ENCODE data around the gene CEP41.
A peak's percentile ranks its signal among the peaks of the same experiment; 100 is the strongest.
"Not testable (repeated sequence)": the region's sequence is repeated elsewhere in the genome, so short reads cannot be mapped to it uniquely, and the experiment has no call there.

Gene CEP41

DNA sequence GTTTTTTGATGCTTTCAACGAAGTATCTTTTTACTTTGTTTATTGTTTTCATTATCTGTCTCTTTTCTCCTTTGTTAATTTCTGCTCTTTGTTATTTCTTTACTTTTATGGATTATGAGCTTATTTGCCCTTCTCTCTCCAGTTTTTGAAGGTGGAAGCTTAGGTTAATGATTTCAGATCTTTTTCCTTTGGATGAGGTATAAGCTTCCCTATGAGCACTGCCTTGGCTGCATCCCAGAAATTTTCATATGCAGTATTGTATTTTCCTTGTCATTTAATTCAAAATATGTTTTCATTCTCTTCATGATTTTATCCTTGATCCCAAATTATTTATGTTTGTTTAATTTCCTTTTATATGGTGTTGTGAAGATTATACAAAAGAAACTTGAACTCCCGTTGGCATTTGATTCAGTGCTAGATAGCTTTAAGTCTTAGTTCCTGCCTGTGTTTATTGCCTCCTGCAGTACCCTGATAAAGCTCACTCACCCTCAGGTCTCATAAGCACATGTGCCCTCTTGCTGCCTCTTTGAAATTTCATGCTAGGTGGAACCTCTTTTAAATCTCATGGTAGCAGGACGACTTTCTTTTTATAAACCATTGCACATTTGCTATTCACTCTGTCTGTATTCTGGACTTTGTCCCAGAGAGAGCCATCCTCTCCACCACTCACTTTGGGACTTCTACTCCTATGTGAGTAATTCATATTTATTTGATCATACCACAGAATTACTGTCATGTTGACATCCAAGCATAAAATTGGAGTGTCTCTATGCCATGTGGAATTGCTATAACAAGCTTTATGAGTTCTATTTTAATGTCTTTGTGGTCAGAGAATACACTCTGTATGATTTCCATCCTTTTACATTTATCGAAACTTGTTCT is 23.0 kb upstream of the CEP41 start:
- no peak for DNase-seq

- no peak for DNase-seq
Observed at GRCh38 chr7:130461272-130461671, 20.5 kb upstream of the CEP41 start.

DNA sequence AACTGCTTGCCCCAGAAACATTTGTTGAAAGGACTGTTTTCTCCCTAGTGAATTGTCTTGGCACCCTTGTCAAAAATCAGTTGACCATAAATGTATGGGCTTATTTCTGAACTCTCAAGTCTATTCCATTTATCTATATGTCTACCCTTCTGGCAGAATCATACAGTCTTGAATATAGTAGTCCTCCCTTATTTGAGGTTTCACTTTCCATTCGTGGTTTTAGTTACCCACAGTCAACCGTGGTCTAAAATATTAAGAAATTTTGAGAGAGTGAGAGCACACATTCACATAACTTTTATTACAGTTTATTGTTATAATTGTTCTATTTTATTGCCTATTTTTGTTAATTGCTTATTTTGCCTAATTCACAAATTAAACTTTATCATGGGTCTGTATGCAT is 17.4 kb upstream of the CEP41 start:
- DNase-seq = no peak

GRCh38 chr7:130454959-130455358 is 14.1 kb upstream of the CEP41 start:
- DNase-seq = peak in 12 of 56 donors; percentile 1 to 45 (median 12)

GRCh38 chr7:130452951-130453350 is 12.1 kb upstream of the CEP41 start:
- no peak for DNase-seq

DNA sequence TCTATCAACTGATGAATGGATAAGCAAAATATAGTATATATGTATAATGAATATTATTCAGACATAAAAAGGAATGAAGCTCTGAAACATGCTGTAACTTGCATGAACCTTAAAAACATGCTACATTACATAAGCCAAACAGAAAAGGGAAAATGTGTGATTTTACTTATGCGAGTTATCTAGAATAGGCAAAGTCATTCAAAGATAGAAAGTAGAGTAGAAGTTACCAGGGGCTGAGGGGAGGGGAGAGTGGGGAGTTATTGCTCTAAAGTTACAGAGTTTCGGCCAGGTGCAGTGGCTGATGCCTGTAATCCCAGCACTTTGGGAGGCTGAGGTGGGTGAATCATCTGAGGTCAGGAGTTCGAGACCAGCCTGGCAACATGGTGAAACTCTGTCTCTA is 10.5 kb upstream of the CEP41 start:
- DNase-seq = not testable (repeated sequence)

- no peak for DNase-seq
Observed at GRCh38 chr7:130446259-130446658, 5.4 kb upstream of the CEP41 start.

DNA sequence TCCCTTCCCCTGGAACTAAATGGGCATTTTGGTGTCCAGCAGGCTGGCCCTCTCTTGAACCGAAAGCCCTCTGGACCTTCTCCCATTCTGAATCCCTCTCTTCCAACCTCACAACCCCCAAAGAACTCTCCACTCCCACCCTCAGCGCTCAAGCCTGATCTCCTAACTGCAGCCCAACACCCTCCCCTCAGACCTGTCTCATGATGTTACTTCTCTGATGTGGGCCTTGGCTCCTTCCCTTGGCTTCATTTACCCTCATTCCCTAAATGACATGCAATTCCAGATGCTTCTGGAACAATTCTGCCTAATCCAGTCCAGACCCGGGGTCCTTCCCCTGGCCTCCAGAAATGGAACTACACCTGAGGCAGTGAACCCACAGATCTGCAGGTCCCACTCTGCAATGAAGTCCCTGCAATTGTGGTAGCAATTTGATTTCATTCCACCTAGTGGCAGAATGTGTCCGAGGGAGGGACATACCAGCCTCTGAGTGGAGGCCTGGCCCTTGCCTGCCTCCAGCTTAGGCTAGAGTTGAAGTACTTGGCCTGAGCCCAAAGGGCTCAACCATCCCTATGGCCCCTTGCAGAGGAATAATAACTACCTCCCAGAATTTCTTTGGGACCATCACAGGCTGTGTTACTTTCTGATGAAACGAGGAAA is 4.1 kb upstream of the CEP41 start:
- no peak for DNase-seq

DNA sequence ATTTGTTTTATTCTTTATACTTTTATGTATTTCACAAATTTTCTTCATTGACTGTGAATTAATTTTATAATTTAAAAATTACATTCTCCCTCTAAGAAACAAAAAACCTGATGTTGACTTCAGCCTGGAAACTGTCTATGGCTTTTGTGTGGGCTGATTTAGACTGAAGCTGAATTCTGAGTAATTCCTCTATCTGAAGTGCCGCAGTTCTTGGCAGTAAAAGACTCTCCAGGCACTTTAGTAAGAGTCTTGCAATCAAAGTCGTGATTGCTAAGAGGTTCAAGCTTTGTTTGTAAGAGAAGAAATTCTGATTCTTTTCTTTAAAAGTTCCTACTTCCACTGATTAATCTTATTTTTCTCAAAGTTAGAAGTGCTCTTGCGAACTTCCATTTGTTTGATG is 3.4 kb upstream of the CEP41 start:
- peak in 3 of 56 donors; percentile 6 to 22 (median 13) for DNase-seq

DNA sequence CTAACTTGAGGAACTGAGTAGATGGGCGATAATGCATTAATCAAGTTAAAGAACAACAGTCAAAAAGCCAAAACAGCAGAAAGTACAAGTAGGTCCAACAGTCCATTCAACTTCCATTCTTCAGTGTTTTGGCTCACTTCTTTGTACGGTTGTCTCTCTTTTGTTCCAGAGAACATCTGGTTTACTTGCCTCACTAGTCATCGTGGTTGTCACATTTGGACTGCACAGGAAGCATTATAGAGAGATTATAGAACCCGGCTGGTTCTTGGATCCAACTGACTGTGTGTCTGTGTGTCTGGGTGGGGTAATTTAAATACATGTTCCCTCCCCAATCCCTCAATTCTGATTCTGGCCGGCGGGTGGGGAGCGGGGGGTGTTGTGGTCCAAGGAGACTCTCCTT is 1.8 kb upstream of the CEP41 start:
- DNase-seq = no peak

DNA sequence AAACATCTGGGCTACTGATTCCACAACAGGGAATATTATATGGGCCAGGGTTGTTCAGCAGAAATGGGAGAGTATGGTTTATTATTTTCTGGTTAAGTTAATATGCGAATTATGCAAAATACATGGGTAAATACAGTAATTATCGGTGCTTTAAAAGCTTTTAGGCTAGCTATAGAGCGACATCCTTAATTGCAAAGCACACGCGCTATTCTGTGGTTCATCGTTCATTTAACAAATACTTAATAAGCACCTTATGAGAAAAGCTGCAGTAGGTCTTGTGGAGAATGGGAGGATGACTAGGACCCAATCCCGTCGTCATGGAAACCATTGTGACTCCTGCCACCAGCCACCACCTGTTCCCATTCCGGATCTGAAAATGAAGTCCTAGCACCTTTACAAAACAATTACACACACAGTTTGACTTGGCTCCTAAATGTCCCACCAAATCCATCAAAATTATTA is 623 bp upstream of the CEP41 start:
- DNase-seq = peak in 16 of 56 donors; percentile 3 to 66 (median 23)

DNA sequence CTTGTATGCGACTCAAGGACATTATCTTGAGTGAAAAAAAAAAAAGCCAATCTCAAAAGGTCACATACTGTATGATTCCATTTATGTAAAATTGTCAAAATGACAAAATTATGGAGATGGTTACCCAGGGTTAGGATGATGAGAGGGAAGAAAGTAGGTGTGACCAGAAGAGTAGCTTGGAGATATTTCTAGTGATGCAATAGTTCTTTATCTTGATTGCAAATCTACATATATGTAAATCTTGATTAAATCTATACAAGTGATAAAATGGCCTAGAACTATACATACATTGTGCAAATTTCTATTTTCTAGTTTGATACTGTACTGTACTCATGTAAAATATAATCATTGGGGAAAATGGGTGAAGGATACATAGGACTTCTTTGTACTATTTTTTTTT is 4.6 kb downstream of the CEP41 start:
- DNase-seq = no peak

GRCh38 chr7:130435311-130435854 is 5.4 kb downstream of the CEP41 start:
- DNase-seq = no peak

GRCh38 chr7:130433301-130433700 is 7.5 kb downstream of the CEP41 start:
- DNase-seq = no peak

GRCh38 chr7:130432886-130433285 is 7.9 kb downstream of the CEP41 start:
- DNase-seq = no peak

DNA sequence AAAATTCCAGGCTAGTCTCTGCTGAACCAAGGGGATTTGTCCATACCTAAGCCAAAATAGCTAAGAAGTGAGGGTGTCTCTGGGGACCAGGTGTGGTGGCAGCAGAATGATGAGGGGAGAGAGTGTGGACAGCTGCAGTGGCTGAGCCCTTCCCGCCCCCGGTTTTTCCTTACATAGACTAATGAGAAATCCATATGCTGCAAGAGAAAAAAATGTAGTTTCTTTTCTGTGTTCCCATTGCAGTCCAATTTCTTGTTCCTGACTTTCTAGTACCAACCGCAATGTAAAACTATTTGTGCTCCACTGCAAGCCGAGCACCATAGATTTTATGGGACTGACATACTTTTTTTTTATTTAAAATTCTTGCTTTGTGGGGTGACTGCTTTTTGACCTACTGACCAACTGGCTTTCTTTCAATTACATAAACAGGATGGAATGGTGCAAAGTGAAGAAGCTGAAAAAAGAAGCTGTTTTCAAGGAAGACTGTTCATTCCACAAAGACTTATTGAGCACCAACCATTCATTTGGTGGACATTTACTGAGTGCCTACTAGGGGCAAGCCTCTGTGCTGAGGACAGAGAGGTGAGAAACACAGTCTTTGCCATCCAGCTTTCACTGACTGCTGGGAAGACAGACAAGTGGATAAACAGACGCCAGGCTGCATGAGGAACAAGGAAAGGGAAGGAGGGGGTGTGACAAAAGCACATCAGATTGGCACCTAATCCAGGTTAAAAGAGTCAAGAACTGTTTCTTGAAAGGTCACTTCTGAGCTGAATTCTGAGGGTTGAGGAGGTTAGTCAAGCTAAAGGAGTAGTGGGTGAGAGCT is 9.8 kb downstream of the CEP41 start:
- DNase-seq = no peak

DNA sequence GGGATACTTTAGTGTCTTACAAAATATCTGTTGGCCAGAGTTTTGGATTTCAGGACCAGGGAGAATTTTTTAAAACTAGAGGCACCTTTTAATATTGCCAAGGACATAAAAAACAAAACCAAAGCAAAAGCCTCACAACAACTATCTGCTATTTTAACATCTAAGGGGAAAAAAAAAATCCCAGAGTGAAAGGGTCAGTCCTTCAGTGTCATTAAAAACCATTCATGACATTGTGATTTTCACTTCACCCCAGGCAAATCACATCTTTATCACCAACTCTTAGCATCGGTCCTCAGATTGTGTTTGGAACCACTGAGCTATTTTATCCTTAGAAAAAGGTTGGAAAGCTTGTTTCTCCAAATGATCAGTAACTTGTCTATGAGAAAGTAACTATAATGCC is 10.7 kb downstream of the CEP41 start:
- no peak for DNase-seq

DNA sequence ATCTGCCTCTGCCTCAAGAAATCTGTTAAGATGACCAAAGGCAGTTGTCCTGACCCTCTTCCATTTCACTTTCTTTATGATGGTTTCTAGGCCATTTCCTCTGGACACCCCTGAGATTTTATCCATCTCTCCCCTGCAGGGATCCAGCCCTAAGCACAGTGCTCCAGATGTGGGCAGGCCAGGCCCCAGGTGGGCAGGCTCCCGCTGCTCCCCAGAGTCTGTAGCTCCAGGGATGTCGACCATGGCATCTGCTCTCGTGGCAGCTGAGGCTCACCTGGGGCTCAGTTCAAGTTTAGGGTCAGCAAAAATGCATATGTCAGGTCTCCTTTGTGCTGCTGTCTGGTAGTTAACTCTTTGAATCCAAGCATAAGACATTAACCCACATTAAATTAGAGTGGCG is 11.8 kb downstream of the CEP41 start:
- no peak for DNase-seq

- no peak for DNase-seq
Observed at GRCh38 chr7:130426564-130426963, 14.3 kb downstream of the CEP41 start.

DNA sequence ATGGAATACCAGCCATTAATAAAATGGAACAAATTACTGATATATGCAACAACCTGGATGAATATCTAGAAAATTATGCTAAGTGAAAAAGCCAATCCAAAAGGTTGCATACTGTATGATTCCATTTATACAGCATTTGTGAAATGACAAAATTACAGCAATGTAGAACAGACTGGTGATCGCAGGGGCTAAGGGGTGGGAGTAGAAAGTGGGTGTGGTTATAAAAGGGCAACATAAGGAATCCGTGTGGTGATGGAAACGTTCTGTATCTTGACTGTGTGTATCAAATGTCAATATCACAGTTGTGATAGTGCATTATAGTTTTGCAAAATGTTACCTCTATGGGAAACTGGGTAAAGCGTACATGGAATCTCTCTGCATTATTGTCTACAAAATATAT is 15.0 kb downstream of the CEP41 start:
- no peak for DNase-seq

DNA sequence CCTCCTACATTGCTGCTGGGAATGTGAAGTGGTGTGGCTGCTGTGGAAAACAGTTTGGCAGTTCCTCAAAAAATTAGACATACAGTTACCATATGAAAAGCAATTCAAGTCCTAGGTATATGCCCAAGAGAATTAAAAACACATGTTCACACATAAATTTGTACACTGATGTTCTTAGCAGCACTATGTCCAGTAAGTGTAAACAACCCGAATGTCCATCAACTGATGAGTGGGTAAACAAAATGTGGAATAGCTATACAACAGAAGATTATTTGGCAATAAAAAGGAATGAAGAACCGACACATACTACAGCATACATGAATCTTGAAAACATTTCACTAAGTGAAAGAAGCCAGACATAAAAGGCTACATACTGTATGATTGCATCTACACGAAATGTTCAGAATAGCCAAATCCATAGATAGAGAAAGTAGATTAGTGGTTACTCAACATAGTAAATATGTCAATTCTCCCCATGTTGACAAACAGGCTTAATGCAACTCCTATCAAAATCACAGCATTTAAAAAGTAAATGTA is 17.2 kb downstream of the CEP41 start:
- no peak for DNase-seq
